Heart left ventricle (tissue), 13 donors: ENCODE results near the gene KCNMA1.

ENCODE experiments used
- CTCF ChIP-seq, 12 donors: fragments of 200-600 bp; sonication (generic) in 4 of 12; IDR thresholded peaks; one replicate each; pipeline versions ENCODE4 v1.5.0 to v1.8.0; 2018 to 2022; ENCODE audit warnings: antibody characterized with exemption in 12 of 12, mild to moderate bottlenecking in 5 of 12
- POLR2A ChIP-seq, 2 donors: fragments of 450-650 bp; IDR thresholded peaks; one replicate each; pipeline ENCODE4 v1.6.1; 2017; ENCODE audit warnings: antibody characterized with exemption in 2 of 2, mild to moderate bottlenecking in 2 of 2, moderate library complexity in 2 of 2
- donor health status: ischemic (EF 13 %, LVEDD 7.1; RV severe dilation, severe dysfunction).
- donor health status: DM: no; HTN: yes; CAD: no.
- donor health status: DM: no; HTN: no; CAD: no.
- donor health status: ischemic (EF 25% LVEDD 6.9; RV normal size, moderate dysfunction).
- donor health status: ischemic (EF 25% LVEDD 5.7; RV mildly dilated, moderate dysfunction).
- donor health status: ischemic (EF 35%, LVEDD 5.7; RV mildly dilated, moderate dysfunction).
- donor health status: nonischemic (EF 11% LVEDD 7.7; RV severe dilation, severe dysfunction).
- donor health status: DM: yes; HTN: yes; CAD: no.
- donor health status: PGD.
- donor health status: ischemic (EF 29% LVEDD 5.4; RV normal size, mild dysfunction).
- donor health status: nonischemic (EF 23%, LVEDD 6.1; RV moderate dilation, normal function).

GRCh38 chr10:77671594-77672252 lies 34.1 kb upstream of the KCNMA1 start:
- TF ChIP-seq POLR2A (IDR thresholded peaks at IDR 0.05), result no peak
- no peak for TF ChIP-seq CTCF (IDR thresholded peaks at IDR 0.05)
